ENCODE measurements around the gene DMRTB1.
A peak's percentile ranks its signal among the peaks of the same experiment; 100 is the strongest.
"Not testable (repeated sequence)": the region's sequence is repeated elsewhere in the genome, so short reads cannot be mapped to it uniquely, and the experiment has no call there.

DMRTB1 gene

DNA sequence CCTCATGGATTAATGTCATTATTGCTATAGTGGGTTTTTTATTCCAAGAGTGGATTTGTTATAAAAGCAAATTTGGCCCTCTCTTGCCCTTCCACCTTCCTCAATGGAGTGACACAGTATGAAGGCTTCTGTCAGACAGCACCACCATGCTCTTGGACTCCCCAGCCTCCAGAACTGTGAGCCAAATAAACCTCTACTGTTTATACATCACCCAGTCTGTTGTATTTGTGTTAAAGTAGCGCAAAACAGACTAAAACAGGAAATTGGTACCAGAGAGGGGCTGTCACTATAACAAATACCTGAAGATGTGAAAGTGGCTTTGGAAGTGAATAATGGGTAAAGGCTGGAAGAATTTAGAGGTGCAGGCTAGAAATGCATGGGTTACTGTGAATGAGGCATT, 38.0 kb upstream of the DMRTB1 start:
- Histone ChIP-seq H3K27me3 (ENCODE audit: low read depth) (no peaks in the 10 kb centered on the region), H3K9me3 (no peaks in the 10 kb centered on the region), H3K4me1 (peaks cover 10% of the 10 kb centered on the region), H3K36me3 (replicated peaks) (no peaks in the 10 kb centered on the region), H3K4me3 (no peak overlapping the region)
- no peak for DNase-seq (ENCODE audit: low spot score in 2 of 2)
- in situ Hi-C loops (cut with MboI; ENCODE audit: low sequenced_read_pairs), result no loop called here

DNA sequence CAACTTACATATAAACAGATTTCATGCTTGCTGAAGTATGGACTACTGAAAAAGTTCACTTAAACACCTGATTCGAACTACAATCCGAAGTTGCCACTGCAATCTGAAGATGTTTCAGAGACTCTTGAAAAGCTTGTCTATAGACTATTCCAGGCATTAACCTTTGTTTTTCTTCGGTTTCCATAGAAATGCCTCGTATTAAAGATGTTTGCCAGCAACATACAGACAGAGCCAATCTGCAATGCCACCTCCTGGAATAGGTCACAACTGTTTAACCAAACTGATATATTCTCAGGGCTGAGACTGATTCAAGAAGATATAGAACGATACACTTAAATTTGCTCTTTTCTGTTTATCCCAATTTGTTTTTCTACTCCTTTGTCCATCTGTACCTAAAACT, 28.9 kb upstream of the DMRTB1 start:
- Histone ChIP-seq H3K27me3 (ENCODE audit: low read depth) (no peaks in the 10 kb centered on the region), H3K4me1 (peaks cover 32% of the 10 kb centered on the region), H3K4me3 (no peak overlapping the region), H3K9me3 (peaks cover 12% of the 10 kb centered on the region), H3K36me3 (replicated peaks) (no peaks in the 10 kb centered on the region)
- in situ Hi-C loops (cut with MboI; ENCODE audit: low sequenced_read_pairs), result no loop called here
- DNase-seq (ENCODE audit: low spot score in 2 of 2), result peak; percentile 21 to 55

DNA sequence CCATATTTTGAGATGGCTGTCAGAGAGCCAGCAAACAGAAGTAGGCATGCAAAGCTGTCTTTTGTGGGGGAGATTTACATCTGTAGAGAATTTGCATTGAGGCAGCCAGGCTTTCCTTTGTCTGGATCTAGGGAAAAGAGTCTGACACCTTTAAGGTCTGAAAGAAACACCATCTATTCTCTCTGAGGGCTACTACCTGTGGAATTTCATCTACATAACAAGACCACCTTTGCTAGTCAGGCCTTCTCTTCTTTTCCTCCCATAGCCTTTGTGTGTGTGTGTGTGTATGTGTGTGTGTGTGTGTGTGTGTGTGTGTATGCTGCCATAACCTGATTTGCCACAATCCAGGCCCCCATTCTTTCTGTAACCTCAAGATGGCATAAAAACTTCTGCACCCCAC, 28.4 kb upstream of the DMRTB1 start:
- no peak overlapping the region for H3K4me3 ChIP-seq
- no peaks in the 10 kb centered on the region for H3K27me3 ChIP-seq (ENCODE audit: low read depth)
- DNase-seq (ENCODE audit: low spot score in 2 of 2), result peak; percentile 65 to 82

DNA sequence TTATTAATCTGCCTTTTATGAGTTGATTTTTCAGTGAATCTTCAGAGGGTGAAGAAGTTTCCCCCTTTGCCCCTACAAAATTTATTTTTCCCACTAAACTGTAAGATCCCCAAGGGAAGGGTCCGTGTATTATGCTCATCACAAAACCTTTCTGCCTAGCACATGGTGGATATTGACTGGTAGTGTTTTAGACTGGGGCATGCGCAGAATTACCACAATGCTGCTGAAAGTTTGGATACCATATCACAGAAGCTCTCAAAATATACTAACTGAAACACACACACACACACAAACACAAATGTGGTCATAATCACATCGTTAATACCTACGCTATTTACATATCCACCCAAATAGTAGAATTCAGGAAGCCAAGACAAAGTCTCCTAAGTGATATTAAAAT, 28.0 kb upstream of the DMRTB1 start:
- Histone ChIP-seq H3K4me1 (peaks cover 34% of the 10 kb centered on the region), H3K9me3 (peaks cover 12% of the 10 kb centered on the region), H3K27me3 (ENCODE audit: low read depth) (no peaks in the 10 kb centered on the region), H3K36me3 (replicated peaks) (no peaks in the 10 kb centered on the region), H3K4me3 (no peak overlapping the region)
- DNase-seq (ENCODE audit: low spot score in 2 of 2), result no peak
- in situ Hi-C loops (cut with MboI; ENCODE audit: low sequenced_read_pairs), result no loop called here

More for the DNA sequence above, 28.4 kb upstream of the DMRTB1 start:
- in situ Hi-C loops (cut with MboI; ENCODE audit: low sequenced_read_pairs), result no loop called here
- Histone ChIP-seq H3K9me3 (peaks cover 12% of the 10 kb centered on the region), H3K36me3 (replicated peaks) (no peaks in the 10 kb centered on the region), H3K4me1 (peaks cover 34% of the 10 kb centered on the region)

DNA sequence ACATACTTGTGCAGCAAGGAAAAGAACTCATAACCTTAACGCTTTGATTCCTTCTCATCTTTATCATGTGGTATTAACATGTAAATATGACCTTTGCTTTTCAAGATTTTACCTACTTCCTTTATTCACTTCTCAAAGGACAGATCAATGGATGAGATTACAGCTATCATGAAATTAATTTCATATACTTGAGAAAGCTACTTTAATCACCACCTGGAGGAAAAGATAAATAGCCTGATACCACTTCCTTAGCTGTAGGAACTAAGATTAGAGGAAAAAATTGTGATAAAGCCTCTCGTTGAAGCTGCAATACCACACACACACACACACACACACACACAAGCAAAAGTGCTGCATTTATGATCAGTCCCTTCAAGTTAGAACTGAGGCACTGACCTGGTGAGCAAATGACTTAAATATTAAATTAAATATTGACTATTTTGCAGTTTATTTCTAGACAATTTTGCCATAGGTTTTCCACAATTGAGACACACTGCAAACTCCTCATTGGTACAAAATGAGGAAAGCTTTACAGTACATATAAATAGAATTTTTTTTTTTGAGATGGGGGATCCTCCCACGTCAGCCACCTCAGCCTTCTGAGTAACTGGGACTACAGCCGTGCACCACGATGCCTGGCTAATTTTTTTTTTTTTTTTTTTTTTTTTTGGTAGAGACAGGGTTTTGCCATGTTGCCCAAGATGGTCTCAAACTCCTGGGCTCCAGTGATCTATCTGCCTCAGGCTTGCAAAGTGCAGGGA, 27.2 kb upstream of the DMRTB1 start:
- Histone ChIP-seq H3K27me3 (ENCODE audit: low read depth) (no peaks in the 10 kb centered on the region), H3K4me1 (peaks cover 34% of the 10 kb centered on the region), H3K4me3 (no peak overlapping the region), H3K9me3 (peaks cover 15% of the 10 kb centered on the region), H3K36me3 (replicated peaks) (no peaks in the 10 kb centered on the region)
- no peak for DNase-seq (ENCODE audit: low spot score in 2 of 2)
- in situ Hi-C loops (cut with MboI; ENCODE audit: low sequenced_read_pairs), result no loop called here

DNA sequence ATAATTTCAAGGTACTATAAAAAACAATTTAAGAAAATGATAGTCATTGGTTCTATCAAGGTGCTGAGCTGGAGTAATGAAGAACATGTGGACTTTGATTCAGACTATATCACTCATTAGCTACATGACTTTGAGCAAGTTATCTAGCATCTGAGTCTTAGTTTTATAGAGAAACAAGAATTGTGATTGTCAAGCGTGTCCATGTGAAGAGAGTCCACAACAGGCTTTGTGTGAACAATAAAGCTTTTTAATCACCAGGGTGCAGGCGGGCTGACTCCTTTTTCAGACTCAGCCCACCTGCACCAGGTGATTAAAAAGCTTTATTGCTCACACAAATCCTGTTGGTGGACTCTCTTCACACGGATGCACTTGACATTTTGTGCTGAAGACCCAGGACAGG, 26.6 kb upstream of the DMRTB1 start:
- Histone ChIP-seq H3K9me3 (peaks cover 15% of the 10 kb centered on the region), H3K27me3 (ENCODE audit: low read depth) (no peaks in the 10 kb centered on the region), H3K36me3 (replicated peaks) (no peaks in the 10 kb centered on the region), H3K4me1 (peaks cover 35% of the 10 kb centered on the region), H3K4me3 (no peak overlapping the region)
- no peak for DNase-seq (ENCODE audit: low spot score in 2 of 2)
- in situ Hi-C loops (cut with MboI; ENCODE audit: low sequenced_read_pairs), result no loop called here

DNA sequence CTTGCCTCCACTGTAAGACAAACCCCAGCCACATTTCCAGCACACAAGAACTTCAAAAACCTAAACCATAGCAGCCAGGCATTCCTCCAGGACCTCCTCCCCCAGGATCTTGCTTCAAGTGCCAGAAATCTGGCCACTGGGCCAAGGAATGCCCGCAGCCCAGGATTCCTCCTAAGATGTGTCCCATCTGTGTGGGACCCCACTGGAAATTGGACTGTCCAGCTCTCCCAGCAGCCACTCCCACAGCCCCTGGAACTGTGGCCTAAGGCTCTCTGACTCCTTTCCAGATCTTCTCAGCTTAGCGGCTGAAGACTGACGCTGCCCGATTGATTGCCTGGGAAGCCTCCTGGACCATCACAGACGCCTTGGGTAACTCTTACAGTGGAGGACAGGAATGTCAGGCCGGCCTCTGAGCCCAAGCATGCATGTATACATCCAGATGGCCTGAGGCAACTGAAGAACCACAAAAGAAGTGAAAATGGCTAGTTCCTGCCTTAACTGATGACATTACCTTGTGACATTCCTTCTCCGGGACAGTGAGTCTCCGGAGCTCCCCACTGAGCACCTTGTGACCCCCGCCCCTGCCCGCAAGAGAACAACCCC, 24.7 kb upstream of the DMRTB1 start:
- H3K36me3 ChIP-seq (replicated peaks); H3K27me3 ChIP-seq (ENCODE audit: low read depth); in situ Hi-C loops (cut with MboI; ENCODE audit: low sequenced_read_pairs); H3K4me3 ChIP-seq: not testable (repeated sequence)
- peaks cover 15% of the 10 kb centered on the region for H3K9me3 ChIP-seq
- peaks cover 36% of the 10 kb centered on the region for H3K4me1 ChIP-seq
- peak in 1 of 2 experiments; percentile 55 for DNase-seq (ENCODE audit: low spot score in 2 of 2)

DNA sequence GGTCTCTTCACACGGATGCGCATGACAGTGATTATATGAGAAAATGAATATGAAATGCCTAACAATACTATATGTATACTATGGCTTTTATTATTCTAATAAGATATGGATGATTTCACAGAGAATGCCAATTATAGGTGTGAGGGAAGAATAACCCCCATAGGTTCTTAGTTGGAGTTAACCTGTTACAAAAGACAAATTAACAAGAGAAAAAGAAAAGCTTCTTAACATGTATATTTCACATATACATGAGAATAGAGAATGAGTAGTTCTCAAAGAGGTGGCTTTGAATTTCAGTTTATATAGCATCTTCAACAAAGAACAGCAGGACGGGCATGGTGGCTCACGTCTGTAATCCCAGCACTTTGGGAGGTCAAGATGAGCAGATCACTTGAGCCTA, 24.0 kb upstream of the DMRTB1 start:
- Histone ChIP-seq H3K4me1 (peaks cover 31% of the 10 kb centered on the region), H3K27me3 (ENCODE audit: low read depth) (no peaks in the 10 kb centered on the region), H3K36me3 (replicated peaks) (no peaks in the 10 kb centered on the region), H3K4me3 (no peak overlapping the region), H3K9me3 (peaks cover 15% of the 10 kb centered on the region)
- DNase-seq (ENCODE audit: low spot score in 2 of 2), result peak; percentile 70 to 93
- in situ Hi-C loops (cut with MboI; ENCODE audit: low sequenced_read_pairs), result no loop called here

DNA sequence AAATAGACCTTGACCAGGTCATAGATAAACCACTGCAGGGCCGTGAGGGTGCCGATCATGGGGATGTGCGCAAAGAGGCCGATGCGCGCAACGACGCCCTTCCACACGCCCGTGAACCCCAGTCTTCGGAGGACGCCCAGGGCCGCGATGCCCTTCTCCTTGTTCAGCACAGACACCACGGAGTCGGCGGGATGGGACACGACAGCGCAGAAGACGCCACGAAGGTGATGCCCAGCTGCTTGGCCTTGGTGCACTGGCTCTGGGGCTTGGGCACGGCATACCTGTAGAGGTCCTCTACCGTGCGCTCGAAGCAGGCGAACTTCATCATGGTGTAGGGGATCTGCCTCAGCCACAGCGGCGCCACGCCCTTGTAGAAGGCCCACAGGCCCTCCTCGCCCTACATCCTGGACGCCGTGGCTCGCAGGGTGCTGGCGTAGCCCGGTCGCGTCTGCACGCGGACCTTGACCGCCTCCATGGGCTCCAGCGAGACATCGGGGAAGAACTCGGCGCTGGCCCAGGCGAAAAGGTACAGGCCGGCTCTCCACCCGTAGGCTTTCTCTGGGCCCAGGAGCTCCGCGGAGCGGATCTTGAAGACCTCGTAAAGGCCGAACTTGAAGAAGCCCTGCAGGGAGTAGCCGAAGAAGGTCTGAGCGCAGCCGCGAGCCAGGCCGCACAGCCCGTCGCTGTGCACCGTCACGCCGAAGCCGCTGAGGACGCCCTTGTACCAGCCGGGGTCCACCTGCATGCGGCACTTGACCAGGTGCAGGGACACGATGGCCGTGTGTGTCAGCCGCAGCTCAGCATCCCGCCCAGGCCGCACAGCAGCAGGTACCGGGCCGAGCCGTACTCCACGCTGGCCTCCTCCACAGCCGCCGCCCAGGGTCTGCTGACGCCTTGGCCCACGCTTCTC, 20.5 kb upstream of the DMRTB1 start:
- no peak overlapping the region for H3K4me3 ChIP-seq
- no peak for DNase-seq (ENCODE audit: low spot score in 2 of 2)
- H3K36me3 ChIP-seq (replicated peaks), result no peaks in the 10 kb centered on the region
- peaks cover 15% of the 10 kb centered on the region for H3K9me3 ChIP-seq
- in situ Hi-C loops (cut with MboI; ENCODE audit: low sequenced_read_pairs), result no loop called here
- H3K4me1 ChIP-seq, result peaks cover 24% of the 10 kb centered on the region
- no peaks in the 10 kb centered on the region for H3K27me3 ChIP-seq (ENCODE audit: low read depth)

DNA sequence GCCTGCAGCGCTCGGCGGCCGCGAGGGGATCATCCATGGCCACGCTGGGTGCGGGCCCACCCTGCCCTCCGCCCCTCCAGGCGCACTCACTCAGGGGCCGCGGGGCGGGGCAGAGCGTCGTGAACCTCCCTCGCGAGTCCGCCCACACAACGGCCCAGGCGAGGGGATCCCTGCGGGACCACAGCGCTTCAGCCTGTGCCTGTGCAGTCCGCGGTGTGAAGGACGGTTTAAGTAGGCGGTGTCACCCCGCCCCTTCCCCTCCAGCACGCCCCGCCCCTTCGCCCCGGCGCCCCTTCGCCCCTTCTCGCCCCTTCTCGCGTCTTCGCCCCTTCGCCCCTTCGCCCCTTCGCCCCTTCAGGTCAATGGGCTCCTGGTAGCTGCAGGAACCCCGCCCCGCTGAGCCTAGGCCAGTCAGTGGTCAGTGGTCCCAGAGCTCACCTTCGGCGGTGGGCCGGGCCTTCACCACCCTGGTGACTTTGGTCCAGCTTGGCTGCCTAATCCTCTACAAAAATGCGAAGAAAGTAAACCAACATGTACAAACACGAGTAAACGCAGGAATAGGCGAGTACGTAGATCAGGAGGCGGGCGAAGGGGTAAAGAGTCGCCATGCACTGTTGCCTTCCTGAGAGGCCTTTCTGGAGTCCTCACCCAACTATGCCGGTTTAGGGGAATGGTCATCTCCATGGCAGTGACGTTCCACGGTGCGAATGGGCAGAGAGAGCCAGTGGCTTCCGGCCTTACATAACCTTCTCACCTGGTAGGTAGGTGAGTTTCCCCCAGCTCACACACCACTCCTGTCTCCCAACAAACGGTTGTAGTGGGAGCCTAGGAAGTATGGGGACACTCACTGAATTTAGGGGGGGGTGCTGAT, 19.6 kb upstream of the DMRTB1 start:
- H3K4me3 ChIP-seq, result no peak overlapping the region
- H3K36me3 ChIP-seq (replicated peaks), result no peaks in the 10 kb centered on the region
- H3K9me3 ChIP-seq, result peaks cover 7% of the 10 kb centered on the region
- peaks cover 21% of the 10 kb centered on the region for H3K4me1 ChIP-seq
- in situ Hi-C loops (cut with MboI; ENCODE audit: low sequenced_read_pairs), result no loop called here
- no peak for DNase-seq (ENCODE audit: low spot score in 2 of 2)
- H3K27me3 ChIP-seq (ENCODE audit: low read depth), result no peaks in the 10 kb centered on the region

DNA sequence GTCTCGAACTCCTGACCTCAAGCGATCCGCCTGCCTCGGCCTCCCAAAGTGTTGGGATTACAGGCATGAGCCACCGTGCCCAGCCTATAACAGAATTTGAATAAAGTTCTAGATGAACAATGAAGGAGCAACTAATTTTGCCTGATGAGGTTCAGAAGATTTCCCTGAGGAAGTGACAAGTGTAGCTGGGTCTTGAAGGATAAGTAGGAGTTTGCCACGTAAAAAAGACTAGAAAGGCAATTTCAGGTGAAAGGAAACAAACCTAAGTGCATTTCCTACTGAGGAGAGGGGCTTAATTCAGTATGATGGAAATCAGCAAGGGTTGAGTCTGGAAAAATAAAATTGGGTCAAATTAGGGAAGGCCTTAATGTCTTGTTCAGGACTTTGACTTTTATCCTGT, 18.6 kb upstream of the DMRTB1 start:
- no peak for DNase-seq (ENCODE audit: low spot score in 2 of 2)
- Histone ChIP-seq H3K36me3 (replicated peaks) (no peaks in the 10 kb centered on the region), H3K4me3 (no peak overlapping the region), H3K9me3 (peaks cover 3% of the 10 kb centered on the region; the same call in 1 of the 2 replicates), H3K27me3 (ENCODE audit: low read depth) (no peaks in the 10 kb centered on the region), H3K4me1 (peaks cover 15% of the 10 kb centered on the region)
- in situ Hi-C loops (cut with MboI; ENCODE audit: low sequenced_read_pairs), result no loop called here

DNA sequence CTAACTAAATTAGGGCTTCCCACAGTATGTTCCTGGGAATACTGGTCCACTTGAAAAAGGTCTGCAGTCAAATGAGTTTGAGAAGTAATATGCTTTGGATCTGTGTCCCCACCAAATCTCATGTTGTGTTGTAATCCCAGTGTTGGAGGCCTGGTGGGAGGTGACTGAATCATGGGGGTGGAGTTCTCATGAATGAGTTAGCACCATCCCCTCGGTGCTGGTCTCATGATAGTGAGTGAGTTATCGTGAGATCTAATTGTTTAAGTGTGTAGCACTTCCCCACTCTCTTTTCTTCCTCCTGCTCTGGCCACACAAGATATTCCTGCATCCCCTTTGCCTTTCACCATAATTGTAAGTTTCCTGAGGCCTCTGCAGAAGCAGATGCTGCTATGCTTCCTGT, 16.9 kb upstream of the DMRTB1 start:
- peaks cover 15% of the 10 kb centered on the region for H3K4me1 ChIP-seq
- H3K4me3 ChIP-seq, result no peak overlapping the region
- in situ Hi-C loops (cut with MboI; ENCODE audit: low sequenced_read_pairs), result no loop called here
- H3K27me3 ChIP-seq (ENCODE audit: low read depth), result no peaks in the 10 kb centered on the region
- H3K9me3 ChIP-seq, result no peaks in the 10 kb centered on the region
- no peak for DNase-seq (ENCODE audit: low spot score in 2 of 2)
- no peaks in the 10 kb centered on the region for H3K36me3 ChIP-seq (replicated peaks)

DNA sequence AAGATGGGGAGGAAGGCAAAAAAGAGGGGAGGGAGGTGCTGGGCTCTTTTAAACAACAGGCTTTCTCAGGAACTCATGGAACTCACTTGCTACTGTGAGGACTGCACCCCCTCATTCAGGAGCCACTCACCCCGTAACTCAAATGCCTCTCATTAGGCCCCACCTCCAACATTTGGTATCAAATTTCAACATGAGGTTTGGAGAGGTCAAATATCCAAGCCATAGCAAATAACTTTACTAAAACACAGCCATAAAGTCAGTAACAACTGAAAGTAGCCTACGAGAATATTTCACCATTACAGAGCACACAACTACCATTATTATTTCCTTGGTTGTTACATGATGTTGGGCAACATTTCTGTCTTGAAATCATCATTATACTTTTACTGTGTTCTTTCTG, 13.1 kb upstream of the DMRTB1 start:
- no peaks in the 10 kb centered on the region for H3K9me3 ChIP-seq
- no peaks in the 10 kb centered on the region for H3K36me3 ChIP-seq (replicated peaks)
- in situ Hi-C loops (cut with MboI; ENCODE audit: low sequenced_read_pairs), result no loop called here
- no peak overlapping the region for H3K4me3 ChIP-seq
- peaks cover 29% of the 10 kb centered on the region for H3K4me1 ChIP-seq
- DNase-seq (ENCODE audit: low spot score in 2 of 2), result no peak
- no peaks in the 10 kb centered on the region for H3K27me3 ChIP-seq (ENCODE audit: low read depth)
